Activated CD4-positive, CD25-positive, alpha-beta regulatory T cell treated with anti-CD3 and anti-CD28 coated beads, Interleukin-2, amount 50 U/mL, for 24 hours (primary cell): ENCODE results near the gene PRSS27.
"Not testable (repeated sequence)": the region's sequence is repeated elsewhere in the genome, so short reads cannot be mapped to it uniquely, and the experiment has no call there.

ENCODE experiments used
- ATAC-seq, 2 donors: fragments of 150-1000 bp; cut with Tn5 transposase; one replicate each; pipeline ENCODE4 v1.10.0; 2021; ENCODE audit warnings: mild to moderate bottlenecking in 1 of 2, moderate library complexity in 1 of 2

Gene PRSS27

GRCh38 chr16:2721634-2722173, 1.7 kb upstream of the PRSS27 start:
- ATAC-seq, result not testable (repeated sequence)

- ATAC-seq, result peak; percentile 90 to 93
Measured at GRCh38 chr16:2720719-2721633, 952 bp upstream of the PRSS27 start.

DNA sequence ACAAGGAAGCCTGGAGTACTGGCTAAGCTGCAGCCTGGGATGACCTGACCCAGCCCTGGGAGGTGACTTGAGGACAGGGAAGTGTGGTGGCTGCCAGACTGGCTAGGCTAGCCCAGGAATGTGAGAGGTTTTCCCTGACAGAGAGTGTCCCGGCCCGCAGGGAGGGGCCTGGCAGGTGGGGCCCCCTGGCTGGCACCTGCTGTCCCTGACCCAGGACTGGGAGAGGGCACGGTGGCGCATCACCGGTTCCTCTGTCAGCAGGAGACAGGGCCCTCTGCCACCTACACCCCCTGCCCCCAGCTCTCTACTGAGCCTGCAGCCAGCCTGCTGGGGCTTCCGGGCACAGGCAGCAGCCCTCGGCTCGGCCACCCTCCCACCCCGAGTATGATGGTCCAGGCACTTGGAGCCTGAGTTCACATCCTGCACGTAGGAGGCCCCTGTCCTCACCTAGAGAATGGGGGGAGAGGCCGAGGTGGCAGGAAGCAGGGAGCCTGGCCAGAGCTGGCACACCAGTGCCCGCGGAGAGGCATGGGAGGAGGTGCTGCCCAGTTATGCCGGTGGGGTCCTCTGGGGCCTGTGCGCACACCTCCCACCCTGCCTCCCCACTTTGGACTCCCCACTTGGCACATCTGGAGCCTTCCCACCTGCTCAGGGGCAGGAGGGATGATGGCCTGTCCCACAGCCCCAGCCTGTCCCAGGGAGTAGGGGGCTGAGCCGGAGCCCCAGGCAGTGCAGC, 528 bp downstream of the PRSS27 start:
- ATAC-seq, result no peak

- ATAC-seq, result no peak
Measured at GRCh38 chr16:2717383-2718263, 2.4 kb downstream of the PRSS27 start.

GRCh38 chr16:2716948-2717347, 3.1 kb downstream of the PRSS27 start:
- no peak for ATAC-seq

DNA sequence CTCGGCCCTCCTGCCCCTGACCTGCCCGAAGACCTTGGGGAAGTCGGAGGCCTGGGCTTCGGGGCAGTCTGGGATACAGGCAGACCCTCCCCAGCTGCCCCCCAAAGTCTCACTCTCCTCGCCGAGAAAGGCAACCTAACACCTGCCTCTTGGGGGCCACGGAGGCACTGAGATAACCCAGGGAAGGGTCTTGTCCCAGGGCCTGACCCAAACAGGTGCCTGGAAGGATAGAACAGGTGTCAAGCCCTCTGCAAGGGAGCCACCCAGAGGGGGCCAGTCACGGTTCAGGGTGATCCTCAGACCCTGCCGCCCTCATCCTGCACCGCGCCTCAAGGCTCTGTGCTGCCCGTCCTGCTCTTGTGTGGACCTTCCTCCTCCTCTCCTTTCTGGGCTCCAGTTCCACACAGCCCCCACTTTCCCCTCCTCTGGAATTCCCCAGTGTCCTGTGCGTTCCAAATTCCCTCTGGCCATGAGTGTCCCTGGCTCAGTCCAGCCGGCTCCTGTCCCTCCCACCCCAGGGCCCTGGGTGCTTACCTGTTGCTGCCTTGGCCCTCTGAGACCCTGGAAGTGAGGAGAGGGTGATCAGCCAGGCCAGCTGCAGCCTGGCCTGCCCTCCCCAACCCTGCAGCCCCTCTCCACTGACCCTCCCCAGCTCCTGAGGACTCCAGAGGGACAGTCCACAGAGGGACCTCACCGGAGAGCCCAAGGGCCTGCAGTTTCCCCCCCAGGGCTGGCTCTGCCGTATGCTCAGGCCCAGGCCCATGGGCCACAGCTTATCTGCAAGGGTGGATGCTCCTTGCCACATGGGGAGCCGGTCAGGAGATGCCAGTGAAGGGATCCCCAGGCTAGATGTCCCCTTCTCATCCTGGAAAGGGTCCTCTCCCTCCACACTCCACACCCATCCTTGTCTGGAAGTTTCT, 3.8 kb downstream of the PRSS27 start:
- no peak for ATAC-seq

GRCh38 chr16:2715519-2715918, 4.5 kb downstream of the PRSS27 start:
- ATAC-seq, result peak; percentile 75 to 81

GRCh38 chr16:2715064-2715463, 5.0 kb downstream of the PRSS27 start:
- no peak for ATAC-seq

DNA sequence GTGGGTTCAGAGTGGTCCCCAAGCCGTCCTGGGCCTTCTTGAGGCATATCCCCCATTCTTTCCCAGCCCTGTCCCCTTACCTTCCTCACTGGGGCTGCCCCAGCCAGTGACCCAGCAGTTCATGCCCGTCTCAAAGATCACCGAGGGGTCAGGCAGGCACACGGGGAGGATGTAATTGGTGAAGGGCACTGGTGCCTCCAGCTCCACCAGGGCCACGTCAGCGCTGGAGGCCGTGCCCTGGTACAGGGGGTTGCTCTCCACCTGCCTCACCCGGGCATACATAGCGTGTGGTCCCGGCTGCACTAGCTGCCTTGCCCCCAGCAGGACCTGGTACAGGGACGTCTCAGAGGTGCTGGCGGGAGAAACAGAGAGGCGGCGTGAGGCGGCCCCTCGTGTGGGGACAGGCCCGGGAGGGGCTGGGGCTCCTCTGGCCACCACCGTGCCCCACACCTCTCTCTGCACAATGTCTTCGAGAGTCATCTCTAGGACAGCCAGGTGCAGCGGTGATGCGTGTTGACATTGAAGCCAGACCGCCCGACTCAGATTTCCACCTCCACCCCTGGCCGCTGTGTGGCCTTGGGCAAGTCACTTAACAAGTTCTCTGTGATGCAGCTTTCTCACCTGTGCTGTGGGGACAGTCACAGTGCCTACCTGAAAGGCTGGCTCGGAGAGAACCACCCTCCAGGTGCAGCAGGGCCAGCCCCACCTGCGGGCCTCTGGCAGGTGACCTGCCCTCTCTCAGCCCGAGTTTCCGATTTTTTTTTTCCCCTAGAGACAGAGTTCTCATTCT, 5.8 kb downstream of the PRSS27 start:
- no peak for ATAC-seq

DNA sequence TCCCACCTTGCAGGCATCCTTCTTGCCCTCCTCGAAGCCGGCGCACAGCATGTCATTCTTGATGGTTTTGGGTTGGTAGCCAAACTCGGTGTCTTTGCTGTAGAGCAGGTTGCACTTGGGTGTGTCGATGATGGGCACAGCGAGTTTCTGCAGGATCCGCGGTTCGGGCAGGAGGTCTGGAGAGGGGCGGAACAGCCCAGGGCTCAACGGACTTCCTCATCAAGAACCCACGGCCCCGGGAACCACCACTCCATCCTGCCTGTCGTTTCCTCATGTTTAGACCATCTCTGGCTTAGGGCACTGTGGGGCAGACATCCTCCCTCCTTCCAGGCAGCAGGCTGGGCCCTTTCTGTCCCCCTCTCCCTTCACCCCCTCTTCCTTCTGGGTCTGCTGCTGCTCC, 6.5 kb downstream of the PRSS27 start:
- ATAC-seq, result no peak

DNA sequence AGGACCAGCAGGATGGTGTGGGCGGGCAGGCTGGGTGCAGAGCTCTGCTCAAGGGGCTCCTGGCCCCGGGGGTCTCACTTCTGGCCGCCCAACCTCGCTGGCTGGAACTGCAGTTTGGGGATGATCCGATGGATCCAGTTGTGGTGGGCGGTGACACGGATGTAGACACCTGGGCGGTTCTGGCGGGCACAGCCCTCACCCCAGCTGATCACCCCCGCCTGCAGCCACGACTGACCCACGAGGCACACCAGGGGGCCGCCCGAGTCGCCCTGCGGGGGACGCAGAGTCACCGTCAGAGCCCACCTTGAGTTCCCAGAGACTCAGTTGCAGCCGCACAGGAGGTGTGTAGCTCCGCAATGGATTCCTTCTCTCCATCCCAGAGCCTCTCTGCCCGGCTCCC, 7.5 kb downstream of the PRSS27 start:
- ATAC-seq, result no peak

DNA sequence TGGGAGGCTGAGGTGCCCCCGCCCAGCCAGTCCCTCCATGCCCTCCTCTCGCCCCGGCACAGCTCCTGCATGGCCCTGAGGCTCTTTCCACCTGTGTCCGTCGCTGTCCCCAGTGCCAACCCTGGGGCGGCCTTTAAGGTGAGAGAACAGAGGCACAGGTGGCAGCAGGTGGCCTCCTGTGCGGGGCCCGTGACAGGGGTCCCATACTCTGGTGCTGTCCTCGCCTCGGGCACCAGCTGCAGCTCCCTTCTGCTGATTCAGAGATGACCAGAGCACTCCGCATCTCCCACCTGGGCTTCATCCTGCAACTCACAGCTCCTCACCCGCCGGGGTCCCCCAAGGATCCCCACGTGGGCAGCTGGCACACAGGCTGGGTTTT, 8.0 kb downstream of the PRSS27 start:
- ATAC-seq, result no peak

- ATAC-seq, result no peak
Measured at GRCh38 chr16:2711370-2712062, 8.5 kb downstream of the PRSS27 start.

- no peak for ATAC-seq
Measured at GRCh38 chr16:2710711-2711231, 9.3 kb downstream of the PRSS27 start.

- ATAC-seq, result no peak
Measured at GRCh38 chr16:2710021-2710710, 9.9 kb downstream of the PRSS27 start.

- ATAC-seq, result no peak
Measured at GRCh38 chr16:2709588-2709984, 10.4 kb downstream of the PRSS27 start.

GRCh38 chr16:2708955-2709587, 11.0 kb downstream of the PRSS27 start:
- no peak for ATAC-seq

DNA sequence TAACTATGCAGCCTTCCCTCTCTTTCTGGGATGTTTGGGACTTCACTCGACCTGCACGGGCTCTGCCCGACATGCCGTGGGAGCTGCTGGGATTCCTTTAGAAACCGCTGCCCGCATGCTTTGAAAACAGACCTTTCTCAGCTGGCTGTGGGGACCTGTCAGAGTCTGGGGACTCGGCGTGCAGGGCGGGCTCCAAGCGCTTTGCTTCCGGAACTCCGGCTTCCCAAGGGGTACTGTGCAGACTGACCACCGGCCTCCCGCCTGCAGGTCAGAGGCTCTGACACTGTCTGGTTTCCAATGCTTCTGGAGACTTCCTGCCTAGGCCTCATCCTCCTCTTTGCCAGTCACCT, 11.8 kb downstream of the PRSS27 start:
- ATAC-seq, result no peak
